H54 (cell line): ENCODE measurements around the gene NEK6.
A peak's percentile ranks its signal among the peaks of the same experiment; 100 is the strongest.

Experiments
- DNase-seq: peaks from one replicate; pipeline ENCODE4 v3.0.0; 2011; ENCODE audit warnings: low spot score, mixed read lengths; ENCODE audit not compliant: insufficient read length
- FAIRE-seq: peaks from 3 replicates; lab custom pipeline; 2011; peaks lifted over from hg19 to GRCh38; lab: Jason Lieb, UNC
- POLR2A ChIP-seq: IDR thresholded peaks from 2 replicates; pipeline ENCODE4 v1.6.1; 2011; ENCODE audit warnings: low read depth, mild to moderate bottlenecking, low read length

The NEK6 gene

GRCh38 chr9:124373386-124373785 is 115.6 kb downstream of the NEK6 start:
- peak; percentile 6 for FAIRE-seq
- DNase-seq: no peak
- no peak for TF ChIP-seq POLR2A

GRCh38 chr9:124373851-124374250 is 116.1 kb downstream of the NEK6 start:
- FAIRE-seq: no peak
- DNase-seq: no peak

GRCh38 chr9:124375726-124376125 is 118.0 kb downstream of the NEK6 start:
- TF ChIP-seq POLR2A: no peak
- FAIRE-seq (no peak), DNase-seq (no peak)

More at GRCh38 chr9:124373851-124374250, 116.1 kb downstream of the NEK6 start:
- no peak for TF ChIP-seq POLR2A

- FAIRE-seq (no peak), DNase-seq (no peak)
- TF ChIP-seq POLR2A: no peak
Measured at GRCh38 chr9:124376329-124376728, 118.6 kb downstream of the NEK6 start.

- no peak for TF ChIP-seq POLR2A
- no peak for DNase-seq
- no peak for FAIRE-seq
Measured at GRCh38 chr9:124377551-124378406, 120.0 kb downstream of the NEK6 start.

- DNase-seq (no peak), FAIRE-seq (peak; percentile 83)
- no peak for TF ChIP-seq POLR2A
Measured at GRCh38 chr9:124381170-124381945, 123.6 kb downstream of the NEK6 start.

GRCh38 chr9:124384210-124384609 is 126.5 kb downstream of the NEK6 start:
- no peak for TF ChIP-seq POLR2A

GRCh38 chr9:124384846-124385245 is 127.1 kb downstream of the NEK6 start:
- no peak for FAIRE-seq
- no peak for DNase-seq
- TF ChIP-seq POLR2A: no peak

More at GRCh38 chr9:124384210-124384609, 126.5 kb downstream of the NEK6 start:
- DNase-seq (no peak), FAIRE-seq (no peak)

GRCh38 chr9:124385623-124386022 is 127.9 kb downstream of the NEK6 start:
- no peak for TF ChIP-seq POLR2A
- FAIRE-seq (peak; percentile 11), DNase-seq (no peak)

- FAIRE-seq (no peak), DNase-seq (no peak)
- TF ChIP-seq POLR2A: no peak
Measured at GRCh38 chr9:124386201-124386600, 128.5 kb downstream of the NEK6 start.

- no peak for DNase-seq
- FAIRE-seq: no peak
- no peak for TF ChIP-seq POLR2A
Measured at GRCh38 chr9:124388275-124389048, 130.7 kb downstream of the NEK6 start.

- no peak for DNase-seq
- no peak for TF ChIP-seq POLR2A
- no peak for FAIRE-seq
Measured at GRCh38 chr9:124389146-124389939, 131.6 kb downstream of the NEK6 start.

GRCh38 chr9:124390794-124391658 is 133.3 kb downstream of the NEK6 start:
- DNase-seq (peak; percentile 44), FAIRE-seq (peak; percentile 89)
- TF ChIP-seq POLR2A: no peak
